Inferior parietal cortex (tissue), 1 donor: ENCODE results near the gene DYNC1H1.
"Not testable (repeated sequence)": the region's sequence is repeated elsewhere in the genome, so short reads cannot be mapped to it uniquely, and the experiment has no call there.

ENCODE experiments used
- DNase-seq: peaks from one replicate; pipeline ENCODE4 v3.0.0-alpha.2; 2016; ENCODE audit errors: extremely low spot score

Gene DYNC1H1

DNA sequence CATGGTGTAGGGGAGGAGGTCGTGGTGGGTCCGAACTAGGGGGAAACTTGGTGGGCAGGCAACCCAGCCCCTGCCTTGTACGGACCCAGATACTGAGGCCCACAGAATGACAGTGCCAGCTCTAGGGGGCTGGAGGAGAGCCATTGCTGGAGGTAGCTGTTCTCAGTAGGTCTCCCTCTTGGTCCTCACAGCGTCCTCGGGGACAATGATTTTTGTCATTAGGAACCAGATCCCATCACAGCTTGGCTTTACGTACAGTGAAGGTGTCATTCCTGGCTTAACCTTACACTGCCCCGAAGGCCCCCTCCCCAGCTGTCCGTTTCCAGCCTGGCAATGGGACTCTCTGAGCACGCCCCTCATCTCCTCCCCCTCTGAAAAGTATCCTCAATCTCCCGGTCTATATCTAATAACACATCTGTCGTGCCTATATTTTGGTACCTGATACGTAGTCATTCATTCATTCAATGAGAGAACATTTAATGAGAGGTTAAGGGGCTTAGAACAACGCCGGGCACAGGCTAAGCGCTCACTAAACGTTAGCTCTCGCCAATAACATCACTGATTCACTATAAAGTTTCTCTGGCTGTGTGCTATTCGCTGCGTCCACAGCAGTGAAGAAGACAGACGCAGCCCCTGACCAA, 597 bp upstream of the DYNC1H1 start:
- no peak for DNase-seq

DNA sequence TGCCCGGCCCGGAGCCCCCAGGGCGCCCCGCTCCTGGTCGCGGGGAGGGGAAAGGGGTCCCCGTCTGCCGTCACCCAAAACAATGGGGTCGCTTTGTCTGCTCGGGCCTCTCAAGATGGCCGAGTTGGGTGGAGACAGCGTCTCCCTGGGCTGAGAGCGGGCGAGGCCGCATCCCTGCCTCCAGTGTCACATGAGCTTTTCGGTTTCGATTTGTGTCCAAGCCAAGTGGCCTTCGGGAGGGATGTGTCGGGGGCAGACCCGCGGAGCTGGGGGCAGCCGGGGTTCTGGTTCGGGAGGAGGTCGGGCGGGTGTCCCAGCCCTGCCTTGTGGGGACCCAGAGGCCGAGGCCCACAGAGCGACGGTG, 790 bp downstream of the DYNC1H1 start:
- peak; percentile 75 for DNase-seq

DNA sequence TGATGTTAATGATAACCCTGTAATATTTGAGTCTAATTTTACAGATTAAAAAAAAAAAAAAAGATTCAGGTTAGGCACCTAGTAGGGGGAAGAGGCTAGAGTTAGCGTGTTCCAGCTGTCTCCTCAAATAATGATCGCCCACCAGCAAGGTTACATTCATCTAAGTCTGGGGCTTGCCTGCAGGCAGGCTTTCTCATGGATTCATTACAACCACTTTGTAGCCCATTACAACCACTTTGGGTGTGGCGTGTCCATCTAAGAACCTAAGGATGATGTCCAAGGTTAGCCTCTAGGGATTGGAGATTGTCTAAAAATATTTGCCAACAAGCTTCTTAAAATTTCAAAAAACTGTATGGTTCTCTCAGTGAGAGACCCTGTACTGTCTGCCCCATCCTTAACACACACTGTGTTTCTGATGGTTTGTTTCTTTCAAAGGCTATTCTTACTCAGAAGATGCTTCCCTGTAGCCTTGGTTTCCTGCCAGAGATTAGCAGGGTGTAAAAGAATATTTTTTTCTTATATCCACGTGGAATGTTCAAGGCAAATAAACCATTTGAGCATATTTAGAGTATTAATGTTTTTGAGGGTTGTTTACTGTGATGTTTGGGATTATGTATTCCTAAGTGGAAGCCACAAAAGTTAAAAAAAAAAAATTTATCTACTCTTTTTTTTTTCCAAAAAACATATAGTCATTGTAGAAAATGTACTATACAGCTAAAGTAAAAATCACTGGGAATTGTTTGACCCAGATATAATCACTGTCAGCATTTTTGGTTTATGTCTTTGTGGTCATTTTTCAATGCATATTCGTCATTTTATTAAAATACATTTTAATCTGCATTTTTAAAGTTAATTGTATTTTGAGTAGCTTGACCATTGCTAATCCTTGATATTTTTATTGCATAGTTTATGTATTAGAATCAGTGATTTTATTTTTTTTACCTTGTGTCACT, 1.7 kb downstream of the DYNC1H1 start:
- no peak for DNase-seq

DNA sequence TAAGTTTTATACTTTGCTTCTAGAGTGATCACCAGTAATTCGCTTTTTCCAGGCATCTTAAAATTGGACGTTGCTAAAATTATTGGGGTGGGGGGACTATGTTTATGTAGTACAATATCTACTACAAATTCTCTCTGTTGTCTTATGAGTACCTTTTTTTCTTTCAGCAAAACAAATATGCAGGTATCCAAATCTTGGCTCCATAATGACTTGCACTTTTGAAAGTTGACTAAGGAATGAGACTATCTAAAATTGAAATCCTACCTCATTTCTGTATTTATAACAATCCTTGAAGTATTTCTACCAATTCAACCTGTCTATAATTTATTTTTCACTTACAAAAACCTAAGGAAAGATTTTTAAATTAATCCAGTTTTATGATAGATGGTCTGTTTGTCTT, 2.4 kb downstream of the DYNC1H1 start:
- no peak for DNase-seq

DNA sequence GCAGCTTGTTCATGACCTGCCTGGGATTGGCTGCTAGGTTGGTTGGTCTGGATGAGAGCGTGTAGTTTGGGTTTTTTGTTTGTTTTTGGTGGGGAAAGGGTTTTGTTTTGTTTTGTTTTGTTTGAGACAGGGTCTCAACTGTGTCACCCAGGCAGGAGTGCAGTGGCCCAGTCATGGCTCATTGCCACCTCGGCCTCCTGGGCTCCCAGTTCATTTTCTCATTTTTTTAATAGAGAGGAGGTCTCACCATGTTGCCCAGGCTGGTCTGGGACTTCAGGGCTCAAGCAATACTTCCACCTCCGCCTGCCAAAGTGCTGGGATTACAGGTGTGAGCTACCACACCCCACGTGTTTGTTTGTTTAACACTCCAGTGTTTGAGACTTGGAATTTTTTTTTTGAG, 3.8 kb downstream of the DYNC1H1 start:
- no peak for DNase-seq

DNA sequence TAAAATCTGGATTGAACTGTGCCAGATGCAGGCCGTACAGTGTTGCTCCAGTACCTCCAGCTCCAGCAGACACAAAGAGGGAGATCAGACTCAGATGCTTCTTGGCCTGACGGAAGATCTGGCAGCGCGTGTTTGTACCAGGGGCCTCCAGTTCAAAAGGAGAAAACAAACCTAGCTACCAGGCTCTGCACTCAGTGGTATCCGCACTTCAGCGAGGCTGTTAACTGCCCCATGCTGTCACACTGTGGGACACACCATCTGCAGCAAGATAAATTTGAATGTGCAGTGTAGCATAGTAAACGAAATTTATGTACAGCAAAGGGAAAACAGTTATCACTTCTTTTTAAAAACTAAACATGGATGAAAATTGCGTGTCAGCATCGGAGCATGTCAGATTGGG, 5.1 kb downstream of the DYNC1H1 start:
- DNase-seq = no peak

DNA sequence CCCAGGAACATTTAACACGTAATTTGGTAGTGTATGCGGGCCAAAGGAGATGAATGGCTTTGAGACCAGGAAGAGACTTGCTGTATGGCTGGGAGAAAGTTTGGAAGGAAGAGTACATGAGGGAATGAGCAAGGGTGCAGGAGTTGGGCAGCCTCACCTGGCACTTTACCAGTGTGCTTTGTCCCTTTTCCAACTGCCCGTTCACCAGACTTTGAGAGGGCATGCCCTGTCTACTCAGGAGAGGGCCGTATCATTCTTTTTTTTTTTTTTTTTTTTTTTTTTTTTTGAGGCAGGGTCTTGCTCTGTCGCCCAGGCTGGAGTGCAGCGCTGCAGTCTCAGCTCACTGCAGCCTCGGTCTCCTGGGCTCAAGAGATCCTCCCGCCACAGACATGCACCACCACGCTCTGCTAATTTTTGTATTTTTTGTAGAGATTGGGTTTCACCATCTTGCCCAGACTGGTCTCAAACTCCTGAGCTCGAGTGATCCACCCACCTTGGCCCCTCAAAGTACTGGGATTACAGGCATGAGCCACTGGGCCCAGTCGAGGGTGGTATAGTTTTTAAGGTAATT, 6.5 kb downstream of the DYNC1H1 start:
- DNase-seq = no peak

DNA sequence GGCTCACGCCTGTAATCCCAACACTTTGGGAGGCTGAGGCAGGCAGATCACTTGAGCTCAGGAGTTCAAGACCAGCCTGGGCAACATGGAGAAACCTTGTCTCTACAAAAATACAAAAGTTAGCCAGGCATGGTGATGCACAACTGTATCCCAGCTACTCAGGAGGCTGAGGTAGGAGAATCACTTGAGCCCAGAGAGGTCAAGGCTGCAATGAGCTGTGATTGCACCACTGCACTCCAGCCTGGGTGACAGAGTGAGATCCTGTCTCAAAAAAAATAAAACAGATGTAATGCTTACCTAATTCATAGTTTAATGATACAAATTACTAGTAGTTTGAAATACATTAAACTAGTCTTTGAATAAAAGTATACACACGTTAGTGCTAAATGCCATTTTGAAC, 7.1 kb downstream of the DYNC1H1 start:
- DNase-seq = not testable (repeated sequence)

DNA sequence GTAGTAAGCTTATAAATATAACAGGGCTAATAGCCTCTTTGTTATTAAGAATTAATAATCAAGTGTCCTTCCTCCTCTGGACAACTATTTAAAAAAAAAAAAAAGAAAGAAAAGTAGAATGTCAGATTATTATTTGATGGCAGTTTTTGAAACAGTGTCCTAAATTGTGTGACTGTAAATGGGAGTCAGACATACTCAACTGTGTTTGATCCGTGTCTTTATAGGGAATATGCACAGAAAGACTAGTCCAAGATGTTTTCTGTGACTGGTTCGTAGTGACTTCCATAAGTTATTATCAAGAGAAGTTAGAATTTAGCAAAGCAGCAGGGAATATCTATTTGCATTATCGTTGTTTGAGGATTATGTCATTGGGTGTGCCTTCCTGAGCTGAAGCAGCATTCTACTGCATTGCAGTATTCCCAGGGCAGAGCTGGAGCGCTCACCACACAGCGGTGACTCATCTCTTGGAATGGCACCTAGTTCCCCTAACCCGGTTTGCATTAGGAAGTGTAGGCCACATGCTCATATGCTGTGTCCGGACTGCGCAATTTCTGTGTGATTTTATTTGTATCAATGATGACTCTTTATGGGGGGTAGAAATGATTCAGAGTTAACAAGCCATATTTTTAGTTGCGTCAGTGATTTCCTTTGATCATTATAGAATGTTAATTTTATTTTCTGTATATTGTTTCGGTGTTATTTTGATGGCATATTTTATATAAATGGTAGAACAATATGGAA, 7.9 kb downstream of the DYNC1H1 start:
- peak; percentile 70 for DNase-seq

DNA sequence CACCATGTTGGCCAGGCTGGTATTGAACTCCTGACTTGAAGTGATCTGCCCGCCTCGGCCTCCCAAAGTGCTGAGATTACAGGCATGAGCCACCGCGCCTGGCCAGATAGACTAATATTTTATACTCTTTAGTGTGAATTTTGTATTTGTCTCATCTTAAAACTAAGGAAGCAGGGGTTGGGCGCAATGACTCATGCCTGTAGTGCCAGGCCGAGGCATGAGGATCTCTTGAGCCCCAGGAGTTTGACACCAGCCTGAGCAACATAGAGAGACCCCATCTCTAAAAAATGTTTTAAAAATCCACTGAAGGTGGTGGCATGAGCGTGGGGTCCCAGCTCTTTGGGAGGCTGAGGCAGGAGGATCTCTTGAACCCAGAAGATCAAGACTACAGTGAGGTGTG, 9.0 kb downstream of the DYNC1H1 start:
- no peak for DNase-seq

DNA sequence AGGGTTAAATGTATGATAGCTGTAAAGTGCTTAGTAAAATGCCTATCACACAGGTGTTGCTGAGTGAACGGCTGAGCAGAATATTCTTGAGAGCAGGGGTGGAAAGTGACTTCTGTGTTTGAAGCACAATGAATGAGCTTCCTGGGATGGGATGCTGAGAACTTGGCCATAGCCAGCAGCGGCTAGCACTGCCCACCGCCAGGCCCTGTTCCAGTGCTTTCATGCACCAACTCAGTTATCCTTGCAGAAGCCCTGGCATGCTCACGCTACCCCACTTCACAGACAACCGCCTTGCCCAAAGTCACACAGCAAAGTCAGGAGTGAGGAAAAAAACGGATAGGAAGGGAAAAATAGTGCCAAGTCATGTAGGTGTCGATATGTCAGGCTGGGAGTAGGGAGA, 10.9 kb downstream of the DYNC1H1 start:
- no peak for DNase-seq

DNA sequence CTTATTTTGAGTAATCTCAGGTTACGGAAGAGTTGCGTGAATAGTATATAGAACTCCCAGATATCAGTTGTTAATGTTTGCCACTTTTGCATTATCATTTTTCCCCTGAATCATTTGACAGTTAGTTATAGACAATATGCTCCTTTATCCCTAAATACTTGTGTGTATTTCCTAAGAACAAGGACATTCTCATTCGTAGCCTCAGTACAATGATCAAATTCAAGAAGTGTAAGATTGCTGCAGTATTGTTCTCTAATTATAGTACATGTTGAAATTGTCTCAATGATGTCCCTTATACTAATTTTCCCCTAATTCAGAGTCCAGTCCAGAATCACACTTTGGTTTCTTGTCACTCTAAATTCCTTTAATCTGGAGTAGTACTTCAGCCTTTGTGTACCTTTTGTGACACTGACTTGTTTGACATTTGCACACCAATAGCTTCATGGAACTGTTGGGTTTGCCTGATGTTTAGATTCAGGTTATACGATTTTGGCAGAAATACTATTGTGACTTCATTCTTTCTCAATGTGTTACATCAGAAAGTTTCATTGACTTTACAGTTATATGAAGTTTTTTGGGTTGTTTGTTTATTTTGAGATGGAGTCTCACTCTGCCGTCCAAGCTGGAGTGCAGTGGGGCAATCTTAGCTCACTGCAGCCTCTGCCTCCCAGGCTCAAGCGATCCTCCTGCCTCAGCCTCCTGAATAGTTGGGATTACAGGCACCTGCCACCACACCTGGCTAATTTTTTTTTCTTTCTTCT, 13.1 kb downstream of the DYNC1H1 start:
- DNase-seq = no peak

DNA sequence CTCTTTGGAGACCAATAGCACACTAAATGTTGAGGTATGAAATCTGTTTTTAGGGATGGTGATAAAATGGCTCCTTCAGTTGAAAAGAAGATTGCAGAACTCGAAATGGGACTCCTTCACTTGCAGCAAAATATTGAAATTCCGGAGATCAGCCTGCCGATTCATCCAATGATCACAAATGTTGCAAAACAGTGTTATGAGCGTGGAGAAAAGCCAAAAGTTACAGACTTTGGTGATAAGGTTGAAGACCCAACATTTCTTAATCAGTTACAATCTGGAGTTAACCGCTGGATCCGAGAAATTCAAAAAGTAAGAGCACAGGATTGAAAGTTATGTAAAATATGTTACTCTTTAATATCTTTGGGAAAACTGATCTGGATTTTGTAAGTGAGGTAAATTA, 15.3 kb downstream of the DYNC1H1 start:
- no peak for DNase-seq

DNA sequence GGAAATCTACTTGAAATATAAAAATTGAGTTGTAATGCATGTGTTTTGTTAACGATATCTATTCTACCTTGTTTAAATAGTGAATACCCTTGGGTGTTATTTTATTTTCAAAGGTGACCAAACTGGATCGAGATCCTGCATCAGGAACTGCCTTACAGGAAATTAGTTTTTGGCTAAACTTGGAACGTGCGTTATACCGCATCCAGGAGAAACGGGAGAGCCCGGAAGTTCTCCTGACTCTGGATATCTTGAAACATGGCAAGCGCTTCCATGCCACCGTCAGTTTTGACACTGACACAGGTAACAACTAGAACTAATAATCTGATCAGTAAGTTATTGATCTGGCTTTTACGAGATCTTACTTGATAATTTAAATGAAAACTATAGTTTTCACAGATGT, 15.9 kb downstream of the DYNC1H1 start:
- DNase-seq = no peak

DNA sequence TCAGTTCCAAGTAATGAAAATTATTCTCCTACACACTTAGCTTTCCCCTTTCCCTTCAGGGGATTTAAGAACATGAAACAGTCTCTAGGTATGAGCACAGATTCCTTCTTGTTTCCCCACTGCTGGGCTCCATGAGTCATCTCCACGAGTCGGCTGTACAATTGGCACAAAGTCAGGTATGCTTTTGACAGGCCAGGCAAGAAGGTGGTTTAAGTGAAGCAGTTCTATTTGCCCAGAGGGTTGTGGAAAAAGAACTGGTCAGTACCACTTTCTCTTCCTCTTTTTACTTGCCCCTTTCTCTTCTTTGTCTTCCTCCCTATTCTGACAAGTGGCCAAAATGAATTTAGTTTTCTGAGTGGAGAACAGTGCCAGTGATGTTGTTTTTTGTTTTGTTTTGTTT, 16.3 kb downstream of the DYNC1H1 start:
- no peak for DNase-seq

DNA sequence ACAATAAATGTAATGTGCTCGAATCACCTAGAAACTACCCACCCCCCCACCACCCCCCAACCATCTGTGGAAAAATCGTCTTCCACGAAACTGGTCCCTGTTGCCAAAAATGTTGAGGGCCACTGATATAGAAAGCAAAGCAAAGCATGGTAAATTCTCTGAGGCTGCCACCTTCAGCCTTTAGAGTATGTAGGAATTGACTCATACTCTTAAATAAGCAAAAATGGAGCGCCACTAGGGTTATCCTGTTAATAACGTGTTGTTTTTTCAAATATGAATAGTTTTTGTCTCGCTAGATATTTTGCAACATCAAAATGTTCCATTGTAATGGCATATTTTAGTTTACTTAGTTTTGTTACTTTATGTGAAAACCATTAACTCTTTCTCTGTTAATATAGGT, 18.2 kb downstream of the DYNC1H1 start:
- DNase-seq = no peak

DNA sequence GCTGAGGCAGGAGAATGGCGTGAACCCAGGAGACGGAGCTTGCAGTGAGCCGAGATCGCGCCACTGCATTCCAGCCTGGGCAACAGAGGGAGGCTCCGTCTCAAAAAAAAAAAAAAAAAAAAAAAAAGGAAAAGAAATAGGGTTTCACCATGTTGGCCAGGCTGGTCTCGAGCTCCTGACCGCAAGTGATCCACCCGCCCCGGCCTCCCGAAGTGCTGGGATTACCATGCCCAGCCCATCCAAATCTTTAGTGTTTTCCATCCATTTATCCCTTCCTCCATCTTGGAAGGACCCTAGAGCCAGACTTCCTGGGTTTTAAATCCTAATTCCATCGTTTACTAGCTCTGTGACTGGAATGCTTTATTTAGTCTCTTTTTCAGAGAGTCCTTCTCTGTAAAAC, 20.5 kb downstream of the DYNC1H1 start:
- not testable (repeated sequence) for DNase-seq

DNA sequence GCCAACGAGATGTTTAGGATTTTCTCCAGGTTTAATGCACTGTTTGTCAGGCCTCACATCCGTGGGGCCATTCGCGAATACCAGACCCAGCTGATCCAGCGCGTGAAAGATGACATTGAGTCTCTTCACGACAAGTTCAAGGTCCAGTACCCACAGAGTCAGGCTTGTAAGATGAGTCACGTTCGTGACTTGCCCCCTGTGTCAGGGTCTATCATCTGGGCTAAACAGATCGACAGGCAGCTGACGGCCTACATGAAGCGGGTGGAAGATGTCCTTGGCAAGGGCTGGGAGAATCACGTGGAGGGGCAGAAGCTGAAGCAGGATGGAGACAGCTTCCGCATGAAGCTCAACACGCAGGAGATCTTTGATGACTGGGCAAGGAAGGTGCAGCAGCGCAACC, 21.6 kb downstream of the DYNC1H1 start:
- DNase-seq = no peak

DNA sequence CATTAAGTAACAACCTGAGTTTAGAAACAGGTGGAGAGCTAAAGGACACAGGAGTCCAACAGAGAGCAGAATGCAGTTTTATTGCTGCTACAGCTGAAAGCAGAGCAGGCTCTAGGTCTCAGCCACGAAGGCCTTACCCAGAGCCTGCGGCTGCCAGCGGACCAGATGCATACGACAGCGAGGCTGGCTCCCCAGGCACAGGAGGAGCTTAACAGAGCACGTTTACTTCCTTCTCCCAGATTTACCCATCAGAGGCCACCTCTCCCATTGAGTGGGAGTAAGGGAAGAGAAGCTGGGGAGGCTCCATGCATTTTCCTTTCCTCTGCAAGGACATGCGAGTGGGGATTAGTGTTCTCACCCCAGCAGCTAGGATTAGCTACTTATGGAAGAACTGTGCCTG, 22.6 kb downstream of the DYNC1H1 start:
- DNase-seq = no peak

DNA sequence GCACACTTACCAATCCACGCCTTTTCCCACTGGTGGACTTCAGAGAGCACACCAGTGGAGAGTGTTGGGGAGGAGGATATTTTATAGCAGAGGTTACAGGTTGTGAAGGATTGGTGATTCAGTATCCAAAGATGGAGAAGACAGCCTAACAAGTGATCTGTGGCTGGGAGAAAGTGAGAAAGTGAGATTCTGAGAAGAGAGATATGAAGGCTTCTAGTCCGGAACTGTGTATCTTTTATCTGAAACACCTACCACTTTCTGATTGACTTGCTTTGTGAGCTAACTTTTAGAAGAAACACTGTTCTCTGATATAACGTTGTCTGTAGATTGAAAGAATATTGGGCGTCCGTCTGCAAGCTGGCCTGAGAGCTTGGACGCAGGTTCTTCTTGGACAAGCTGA, 24.0 kb downstream of the DYNC1H1 start:
- no peak for DNase-seq

DNA sequence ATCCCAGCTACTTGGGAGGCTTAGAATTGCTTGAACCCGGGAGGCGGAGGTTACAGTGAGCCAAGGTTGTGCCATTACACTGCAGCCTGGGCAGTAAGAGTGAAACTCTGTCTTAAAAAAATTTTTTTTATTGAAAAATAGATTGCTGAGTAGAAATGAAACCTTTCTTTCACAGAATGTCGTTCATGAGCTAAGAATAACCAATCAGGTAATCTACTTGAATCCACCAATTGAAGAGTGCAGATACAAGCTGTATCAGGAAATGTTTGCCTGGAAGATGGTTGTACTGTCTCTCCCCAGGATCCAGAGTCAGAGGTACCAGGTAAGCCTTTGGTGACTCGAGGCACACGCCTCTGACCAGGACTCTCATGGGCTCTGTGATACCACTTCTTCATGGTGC, 27.0 kb downstream of the DYNC1H1 start:
- DNase-seq = no peak

DNA sequence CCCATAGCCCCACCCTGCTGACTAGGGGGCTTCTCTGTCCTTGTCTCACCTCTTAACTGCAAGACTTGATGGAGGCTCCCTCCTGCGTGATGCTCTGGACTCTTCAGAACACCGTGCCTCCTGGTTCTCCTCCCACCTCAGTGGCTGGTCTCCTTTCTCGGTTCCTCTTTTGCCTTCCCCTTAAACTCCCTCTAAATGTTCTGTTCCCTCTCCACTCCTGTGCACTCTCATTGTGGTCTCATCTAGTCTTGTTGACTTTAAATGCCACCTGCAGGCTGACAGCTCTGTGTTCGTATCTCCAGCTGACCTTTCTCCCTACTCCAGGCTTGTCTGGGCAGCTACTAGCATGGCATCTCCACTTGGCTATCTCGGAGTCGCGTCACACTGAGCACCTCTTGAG, 28.3 kb downstream of the DYNC1H1 start:
- no peak for DNase-seq
